Keratinocyte (primary cell): ENCODE data around the gene BAIAP2. TPM values are rescaled to one million over a fixed set of nuclear protein-coding genes. Genes with fewer than 3 reads are reported as not detected.

Experiments
- DNase-seq: peaks from one replicate; pipeline ENCODE4 v3.0.0-alpha.2; 2011; ENCODE audit warnings: low read depth, missing footprints, low spot score
- FAIRE-seq: peaks from 2 replicates; lab custom pipeline; 2011; peaks lifted over from hg19 to GRCh38; lab: Jason Lieb, UNC
- H2AFZ ChIP-seq: 2 replicates; pipeline ENCODE4 v1.6.0; 2012; ENCODE audit warnings: low read length, control low read depth, inconsistent platforms; ENCODE audit not compliant: control insufficient read depth
- H3K27ac ChIP-seq: 2 replicates; pipeline ENCODE4 v1.5.1; 2011; ENCODE audit warnings: low read length; ENCODE audit not compliant: control insufficient read depth, insufficient read depth
- H3K27me3 ChIP-seq: 3 replicates; pipeline ENCODE4 v1.6.0; 2011; ENCODE audit warnings: low read length; ENCODE audit not compliant: control insufficient read depth, insufficient read depth; ENCODE audit errors: extremely low read depth
- H3K36me3 ChIP-seq, 2 experiments: 2 replicates in 1 of 2; 3 replicates in 1 of 2; pipeline ENCODE4 v1.5.1; 2011; ENCODE audit warnings: low read length in 2 of 2, mild to moderate bottlenecking in 1 of 2; ENCODE audit not compliant: control insufficient read depth in 2 of 2, insufficient read depth in 2 of 2; ENCODE audit errors: extremely low read depth in 1 of 2
- H3K4me1 ChIP-seq: 3 replicates; pipeline ENCODE4 v1.5.1; 2011; ENCODE audit warnings: low read length; ENCODE audit not compliant: control insufficient read depth, insufficient read depth; ENCODE audit errors: extremely low read depth
- H3K4me2 ChIP-seq: 3 replicates; pipeline ENCODE4 v1.6.0; 2011; ENCODE audit warnings: low read depth, low read length; ENCODE audit not compliant: control insufficient read depth, insufficient read depth; ENCODE audit errors: extremely low read depth
- H3K4me3 ChIP-seq, 3 experiments: fragments of 200-600 bp in 1 of 3; sonication (generic) in 1 of 3; 2 replicates in 2 of 3; 3 replicates in 1 of 3; pipeline ENCODE4 v1.5.1; 2011 to 2016; ENCODE audit warnings: low read length in 3 of 3, mild to moderate bottlenecking in 3 of 3, control low read depth in 2 of 3, inconsistent platforms in 1 of 3, low read depth in 1 of 3, mixed read lengths in 1 of 3, mixed run types in 1 of 3, moderate library complexity in 1 of 3; ENCODE audit not compliant: control insufficient read depth in 2 of 3, insufficient read depth in 2 of 3; ENCODE audit errors: extremely low read depth in 1 of 3
- H3K79me2 ChIP-seq: 2 replicates; pipeline ENCODE4 v1.6.0; 2012; ENCODE audit warnings: low read length; ENCODE audit not compliant: control insufficient read depth, insufficient read depth
- H3K9ac ChIP-seq: 3 replicates; pipeline ENCODE4 v1.6.0; 2011; ENCODE audit warnings: low read length; ENCODE audit not compliant: control insufficient read depth, insufficient read depth; ENCODE audit errors: extremely low read depth
- H3K9me1 ChIP-seq: 3 replicates; pipeline ENCODE4 v1.6.0; 2011; ENCODE audit warnings: low read length; ENCODE audit not compliant: control insufficient read depth, insufficient read depth; ENCODE audit errors: extremely low read depth
- H3K9me3 ChIP-seq: 2 replicates; pipeline ENCODE4 v1.5.1; 2012; ENCODE audit warnings: low read depth, low read length; ENCODE audit not compliant: control insufficient read depth
- H4K20me1 ChIP-seq: 3 replicates; pipeline ENCODE4 v1.6.0; 2011; ENCODE audit warnings: low read length; ENCODE audit not compliant: control insufficient read depth, insufficient read depth; ENCODE audit errors: extremely low read depth
- CTCF ChIP-seq, 3 experiments: IDR thresholded peaks in 1 of 3; conservative IDR thresholded peaks in 1 of 3; optimal IDR thresholded peaks in 1 of 3; 2 replicates in 2 of 3; 3 replicates in 1 of 3; pipeline versions ENCODE3 to v1.5.1; 2011; ENCODE audit warnings: low read length in 3 of 3, mild to moderate bottlenecking in 3 of 3, moderate library complexity in 2 of 3, control low read depth in 1 of 3, inconsistent platforms in 1 of 3; ENCODE audit not compliant: insufficient read depth in 2 of 3; ENCODE audit errors: extremely low read depth in 1 of 3
- EZH2 ChIP-seq: IDR thresholded peaks from one replicate; pipeline ENCODE4 v1.6.1; 2012; ENCODE audit warnings: inconsistent platforms, mild to moderate bottlenecking, low read length, moderate library complexity
- dilution Hi-C: fragments of 300-500 bp; cut with MboI; formaldehyde crosslinking; loops from one replicate; pipeline ENCODE4 v1.7.0; 2020; ENCODE audit warnings: low sequenced_read_pairs; ENCODE audit not compliant: extremely low pct_ligation_motif_present
- polyA plus RNA-seq, 5 experiments: library from polyadenylated mRNA; depleted of rRNA in 3 of 5; stranded (reverse) in 3 of 5; stranded (forward) in 1 of 5; unstranded in 1 of 5; fragments of >200 nt; gene quantifications; 1 replicate in 1 of 5; 2 replicates in 3 of 5; 3 replicates in 1 of 5; pipeline versions ENCODE4 v1.2.1 to v1.2.3, GENCODE V29; 2011 to 2012; ENCODE audit warnings: missing spikeins in 2 of 5, low read depth in 1 of 5, low replicate concordance in 1 of 5

Gene BAIAP2
- polyA plus RNA-seq, 1 donor (not counting 4 experiments of a cell fraction or from before 2014, with no cell fraction given), result 56.7 TPM

GRCh38 chr17:81057777-81058176 lies 22.8 kb downstream of the BAIAP2 start:
- Histone ChIP-seq H3K4me1 (peaks cover 62% of the 10 kb centered on the region), H3K9ac (peak overlapping the region; percentile 80), H3K36me3 (peaks cover 24 to 54% of the 10 kb centered on the region in 2 experiments), H3K27me3 (no peaks in the 10 kb centered on the region), H3K27ac (peak overlapping the region; percentile 96), H3K9me3 (no peaks in the 10 kb centered on the region), H3K79me2 (peaks cover 68% of the 10 kb centered on the region), H3K4me2 (peak overlapping the region; percentile 84), H3K9me1 (peaks cover 5% of the 10 kb centered on the region), H3K4me3 (peak overlapping the region in 1 of 3 experiments; percentile 40), H2AFZ (no peak overlapping the region), H4K20me1 (peaks cover 7% of the 10 kb centered on the region)
- DNase-seq (no peak), FAIRE-seq (no peak)
- TF ChIP-seq EZH2 (no peak), CTCF (optimal IDR thresholded peaks at IDR 0.05 in 1 of 3, IDR thresholded peaks at IDR 0.05 in 1 of 3, conservative IDR thresholded peaks at IDR 0.05 in 1 of 3; ENCODE audit: extremely low read depth in 1 of 3, insufficient read depth in 2 of 3, low read length in 3 of 3) (no peak)
- dilution Hi-C loops, result no loop called here

GRCh38 chr17:81058263-81058871 lies 23.4 kb downstream of the BAIAP2 start:
- H3K9me1 ChIP-seq, result peaks cover 5% of the 10 kb centered on the region
- peaks cover 68% of the 10 kb centered on the region for H3K79me2 ChIP-seq
- peaks cover 28 to 60% of the 10 kb centered on the region in 2 experiments for H3K36me3 ChIP-seq
- peak overlapping the region in 1 of 3 experiments; percentile 40 for H3K4me3 ChIP-seq
- TF ChIP-seq EZH2 (no peak), CTCF (optimal IDR thresholded peaks at IDR 0.05 in 1 of 3, IDR thresholded peaks at IDR 0.05 in 1 of 3, conservative IDR thresholded peaks at IDR 0.05 in 1 of 3; ENCODE audit: extremely low read depth in 1 of 3, insufficient read depth in 2 of 3, low read length in 3 of 3) (peak in 1 of 3 experiments; percentile 9)
- DNase-seq (no peak), FAIRE-seq (peak; percentile 77)
- no peak overlapping the region for H2AFZ ChIP-seq
- peak overlapping the region; percentile 80 for H3K9ac ChIP-seq
- peak overlapping the region; percentile 84 for H3K4me2 ChIP-seq
- peaks cover 62% of the 10 kb centered on the region for H3K4me1 ChIP-seq
- no peaks in the 10 kb centered on the region for H3K27me3 ChIP-seq
- H3K27ac ChIP-seq, result peak overlapping the region; percentile 96
- no peaks in the 10 kb centered on the region for H3K9me3 ChIP-seq
- H4K20me1 ChIP-seq, result peaks cover 10% of the 10 kb centered on the region
- dilution Hi-C loops, result no loop called here
